ENCODE data around the gene FSTL3. TPM values are rescaled to one million over a fixed set of nuclear protein-coding genes. Genes with fewer than 3 reads are reported as not detected.

FSTL3 gene
- total RNA-seq, 1 experiment from 2014 or later, result 29.1 TPM

GRCh38 chr19:657611-658010, 18.6 kb upstream of the FSTL3 start:
- CTCF ChIA-PET, result no interaction called here
- POLR2A ChIA-PET, result no interaction called here
- DNase-seq (ENCODE audit: low read depth, low spot score), result no peak
- RAD21 ChIA-PET (ENCODE audit: low non-redundant PET in 1 of 2, low total read pairs in 2 of 2, uncharacterized antibody in 2 of 2, unreplicated experiment in 2 of 2), result no interaction called here
- TF ChIP-seq ATF3 (IDR thresholded peaks at IDR 0.05) (no peak), CBX3 (IDR thresholded peaks at IDR 0.05; ENCODE audit: low read depth) (no peak), ZNF274 (IDR thresholded peaks at IDR 0.05; ENCODE audit: low read depth, low read length) (no peak), FOSL1 (IDR thresholded peaks at IDR 0.05; ENCODE audit: low read depth) (no peak), REST (IDR thresholded peaks at IDR 0.05; ENCODE audit: low read depth) (no peak), MAX (IDR thresholded peaks at IDR 0.05) (no peak), ZBTB33 (IDR thresholded peaks at IDR 0.05; ENCODE audit: extremely low read depth, insufficient replicate concordance, low read length) (no peak), JUND (IDR thresholded peaks at IDR 0.05) (no peak), YY1 (IDR thresholded peaks at IDR 0.05; ENCODE audit: extremely low read depth, insufficient replicate concordance, low read depth, low read length) (no peak), SIN3A (IDR thresholded peaks at IDR 0.05; ENCODE audit: low read depth) (no peak), POLR2AphosphoS5 (IDR thresholded peaks at IDR 0.05; ENCODE audit: low read depth, low read length) (no peak), ZFX (IDR thresholded peaks at IDR 0.05) (no peak)
- H3K27ac ChIP-seq (ENCODE audit: low read depth, low read length), result no peak overlapping the region
- no peak overlapping the region for H3K9ac ChIP-seq (ENCODE audit: low read length)
- H3K4me1 ChIP-seq (ENCODE audit: control insufficient read depth in 1 of 2, insufficient read depth in 2 of 2, low read length in 2 of 2), result peaks cover 4 to 14% of the 10 kb centered on the region in 2 experiments
- no peak for ATAC-seq
- H3K27me3 ChIP-seq (ENCODE audit: insufficient read depth, low read length), result no peaks in the 10 kb centered on the region
- peaks cover 5% of the 10 kb centered on the region; the same call in 1 of the 2 replicates for H4K20me1 ChIP-seq (ENCODE audit: insufficient read depth)
- H3K9me2 ChIP-seq (ENCODE audit: insufficient read depth), result no peaks in the 10 kb centered on the region
- peaks cover 100% of the 10 kb centered on the region for H3K79me2 ChIP-seq (ENCODE audit: insufficient read depth, low read length)
- H2AFZ ChIP-seq (ENCODE audit: low read depth, low read length, poor library complexity, severe bottlenecking), result no peak overlapping the region
- no peak overlapping the region for H3K4me2 ChIP-seq (ENCODE audit: low read length)
- intact Hi-C loops (cut with micrococcal nuclease), result no loop called here
- BruUV-seq (replicated peaks), result no TSS peak
- H3K36me3 ChIP-seq (ENCODE audit: control insufficient read depth in 1 of 2, insufficient read depth in 2 of 2, low read length in 2 of 2), result peaks cover 3 to 36% of the 10 kb centered on the region in 2 experiments; a peak in 3 of 4 replicates
- H3K4me3 ChIP-seq (replicated peaks in 1 of 2; ENCODE audit: low read depth in 1 of 2, low read length in 2 of 2), result no peak overlapping the region
- H3K9me3 ChIP-seq (ENCODE audit: control insufficient read depth in 1 of 2, insufficient read depth in 1 of 2, low read depth in 1 of 2, low read length in 2 of 2), result no peaks in the 10 kb centered on the region
